HepG2 (cell line): ENCODE measurements around the gene CAP2. TPM values are rescaled to one million over a fixed set of nuclear protein-coding genes. Genes with fewer than 3 reads are reported as not detected.

Source experiments
- AKNA ChIP-seq: sonication (generic); formaldehyde crosslinking; IDR thresholded peaks from 2 replicates; pipeline ENCODE4 v1.4.0; 2020; ENCODE audit warnings: missing genetic modification reagents, borderline replicate concordance
- ASH2L ChIP-seq: fragments of 300-600, 200-600 bp; sonication (generic); IDR thresholded peaks from 2 replicates; pipeline ENCODE4 v1.7.0; 2017; ENCODE audit warnings: low read depth, mild to moderate bottlenecking, moderate library complexity, mixed read lengths, low read length; ENCODE audit not compliant: insufficient read length
- ISL2 ChIP-seq: sonication (generic); formaldehyde crosslinking; IDR thresholded peaks from 2 replicates; pipeline ENCODE4 v1.5.0; 2020; ENCODE audit warnings: missing genetic modification reagents
- KDM5B ChIP-seq: sonication (generic); formaldehyde crosslinking; IDR thresholded peaks from 2 replicates; pipeline ENCODE4 v1.4.0; 2020; ENCODE audit warnings: missing genetic modification reagents, mild to moderate bottlenecking, borderline replicate concordance
- MEF2D ChIP-seq: sonication (generic); formaldehyde crosslinking; IDR thresholded peaks from 2 replicates; pipeline ENCODE4 v1.5.1; 2020; ENCODE audit warnings: mild to moderate bottlenecking, missing genetic modification reagents
- SCMH1 ChIP-seq: sonication (generic); formaldehyde crosslinking; IDR thresholded peaks from 2 replicates; pipeline ENCODE4 v1.9.0; 2021; ENCODE audit warnings: missing genetic modification reagents, mild to moderate bottlenecking, borderline replicate concordance
- SP140L ChIP-seq: sonication (generic); formaldehyde crosslinking; IDR thresholded peaks from 2 replicates; pipeline ENCODE4 v1.4.0; 2020; ENCODE audit warnings: missing genetic modification reagents, borderline replicate concordance
- ZNF253 ChIP-seq: sonication (generic); formaldehyde crosslinking; IDR thresholded peaks from 2 replicates; pipeline ENCODE4 v1.8.0; 2022; ENCODE audit warnings: mild to moderate bottlenecking, missing genetic modification reagents, borderline replicate concordance
- ZNF335 ChIP-seq: sonication (generic); formaldehyde crosslinking; IDR thresholded peaks from 2 replicates; pipeline ENCODE4 v1.4.0; 2020; ENCODE audit warnings: missing genetic modification reagents
- ZNF781 ChIP-seq: sonication (generic); formaldehyde crosslinking; IDR thresholded peaks from 2 replicates; pipeline ENCODE4 v1.5.1; 2020; ENCODE audit warnings: borderline replicate concordance, mild to moderate bottlenecking, missing genetic modification reagents; ENCODE audit errors: not compliant biosample characterization
- polyA plus RNA-seq, 8 experiments: library from polyadenylated mRNA; depleted of rRNA in 3 of 8; stranded (reverse) in 7 of 8; unstranded in 1 of 8; fragments of >200 nt; fragmentation: Illumina TruSeq in 4 of 8; extraction: Trizol in 4 of 8; gene quantifications; 2 replicates each; pipeline versions ENCODE4 v1.2.1 to v1.2.3, GENCODE V29; 2011 to 2016; ENCODE audit warnings: low read depth in 4 of 8, missing spikeins in 1 of 8, mixed read lengths in 1 of 8; ENCODE audit not compliant: insufficient read depth in 1 of 8
- total RNA-seq, 5 experiments: library from RNA; depleted of rRNA; stranded (reverse); fragments of >200 nt; fragmentation: Illumina TruSeq; extraction: Trizol; gene quantifications; 2 replicates each; pipeline ENCODE4 v1.2.3, GENCODE V29; 2016; ENCODE audit warnings: low read depth in 1 of 5
- TF ChIP-seq, protein P1 (sequence below): IDR thresholded peaks from 2 replicates; pipeline ENCODE4 v1.6.1; 2016; ENCODE audit warnings: mild to moderate bottlenecking, missing biosample characterization, missing genetic modification reagents

Gene CAP2
- total and polyA plus RNA-seq, 2 of the 13 experiments (the other 11 are each of a cell fraction or from before 2014, with no cell fraction given) = 7.9 to 53.1 TPM

- TF ChIP-seq MEF2D = no peak
- TF ChIP-seq, protein P1, sequence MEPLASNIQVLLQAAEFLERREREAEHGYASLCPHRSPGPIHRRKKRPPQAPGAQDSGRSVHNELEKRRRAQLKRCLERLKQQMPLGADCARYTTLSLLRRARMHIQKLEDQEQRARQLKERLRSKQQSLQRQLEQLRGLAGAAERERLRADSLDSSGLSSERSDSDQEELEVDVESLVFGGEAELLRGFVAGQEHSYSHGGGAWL = no peak
- TF ChIP-seq AKNA (CRISPR knock-in tag) = no peak
- TF ChIP-seq KDM5B (CRISPR knock-in tag) = no peak
- TF ChIP-seq ASH2L = no peak
- no peak for TF ChIP-seq SCMH1 (CRISPR knock-in tag)
- TF ChIP-seq ZNF253 (CRISPR knock-in tag) = no peak
- TF ChIP-seq ZNF781 (CRISPR knock-in tag) = no peak
- TF ChIP-seq ISL2 (CRISPR knock-in tag) = no peak
- no peak for TF ChIP-seq SP140L (CRISPR knock-in tag)
- no peak for TF ChIP-seq ZNF335 (CRISPR knock-in tag)
These were observed 133.7 kb downstream of the CAP2 start (continued) for GRCh38 chr6:17527076-17527475.
